Measurements from ENCODE around the gene DVL3.

Gene DVL3

DNA sequence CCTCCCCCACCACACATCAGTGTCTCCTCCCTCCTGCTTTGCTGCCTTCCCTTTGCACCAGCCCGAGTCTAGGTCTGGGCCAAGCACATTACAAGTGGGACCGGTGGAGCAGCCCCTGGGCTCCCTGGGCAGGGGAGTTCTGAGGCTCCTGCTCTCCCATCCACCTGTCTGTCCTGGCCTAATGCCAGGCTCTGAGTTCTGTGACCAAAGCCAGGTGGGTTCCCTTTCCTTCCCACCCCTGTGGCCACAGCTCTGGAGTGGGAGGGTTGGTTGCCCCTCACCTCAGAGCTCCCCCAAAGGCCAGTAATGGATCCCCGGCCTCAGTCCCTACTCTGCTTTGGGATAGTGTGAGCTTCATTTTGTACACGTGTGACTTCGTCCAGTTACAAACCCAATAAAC, 28.5 kb downstream of the DVL3 start:
- TF ChIP-seq, protein P1, sequence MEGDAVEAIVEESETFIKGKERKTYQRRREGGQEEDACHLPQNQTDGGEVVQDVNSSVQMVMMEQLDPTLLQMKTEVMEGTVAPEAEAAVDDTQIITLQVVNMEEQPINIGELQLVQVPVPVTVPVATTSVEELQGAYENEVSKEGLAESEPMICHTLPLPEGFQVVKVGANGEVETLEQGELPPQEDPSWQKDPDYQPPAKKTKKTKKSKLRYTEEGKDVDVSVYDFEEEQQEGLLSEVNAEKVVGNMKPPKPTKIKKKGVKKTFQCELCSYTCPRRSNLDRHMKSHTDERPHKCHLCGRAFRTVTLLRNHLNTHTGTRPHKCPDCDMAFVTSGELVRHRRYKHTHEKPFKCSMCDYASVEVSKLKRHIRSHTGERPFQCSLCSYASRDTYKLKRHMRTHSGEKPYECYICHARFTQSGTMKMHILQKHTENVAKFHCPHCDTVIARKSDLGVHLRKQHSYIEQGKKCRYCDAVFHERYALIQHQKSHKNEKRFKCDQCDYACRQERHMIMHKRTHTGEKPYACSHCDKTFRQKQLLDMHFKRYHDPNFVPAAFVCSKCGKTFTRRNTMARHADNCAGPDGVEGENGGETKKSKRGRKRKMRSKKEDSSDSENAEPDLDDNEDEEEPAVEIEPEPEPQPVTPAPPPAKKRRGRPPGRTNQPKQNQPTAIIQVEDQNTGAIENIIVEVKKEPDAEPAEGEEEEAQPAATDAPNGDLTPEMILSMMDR (IDR thresholded peaks at IDR 0.05; ENCODE audit: borderline replicate concordance, insufficient read depth, low read depth, low read length): no peak
- H3K4me3 ChIP-seq (ENCODE audit: low read depth, low read length): no peak overlapping the region

DNA sequence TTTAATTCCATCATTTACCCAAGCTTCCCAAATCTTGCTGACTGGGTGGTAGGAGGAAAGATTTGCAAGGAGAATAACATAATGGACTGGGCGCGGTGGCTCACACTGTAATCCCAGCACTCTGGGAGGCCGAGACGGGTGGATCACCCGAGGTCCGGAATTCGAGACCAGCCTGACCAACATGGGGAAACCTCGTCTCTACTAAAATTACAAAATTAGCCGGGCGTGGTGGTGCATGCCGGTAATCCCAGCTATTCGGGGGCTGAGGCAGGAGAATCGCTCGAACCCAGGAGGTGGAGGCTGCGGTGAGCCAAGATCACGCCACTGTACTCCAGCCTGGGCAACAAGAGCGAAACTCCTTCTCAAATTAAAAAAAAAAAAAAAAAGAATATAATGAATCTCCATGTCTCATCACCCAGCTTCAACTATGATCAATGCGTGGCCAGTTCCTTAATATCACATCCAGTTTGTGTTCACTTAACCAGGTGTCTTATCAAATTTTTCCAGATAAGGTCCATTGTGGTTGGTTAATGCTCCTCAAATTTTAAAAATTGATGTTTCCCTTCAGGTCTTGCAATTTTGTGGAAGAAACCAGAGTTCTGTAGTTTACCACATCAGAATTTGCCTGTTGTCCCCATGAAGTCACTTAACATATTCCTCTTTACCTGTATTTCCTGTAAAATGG, 29.5 kb downstream of the DVL3 start:
- H3K4me3 ChIP-seq (ENCODE audit: low read depth, low read length): no peak overlapping the region

DNA sequence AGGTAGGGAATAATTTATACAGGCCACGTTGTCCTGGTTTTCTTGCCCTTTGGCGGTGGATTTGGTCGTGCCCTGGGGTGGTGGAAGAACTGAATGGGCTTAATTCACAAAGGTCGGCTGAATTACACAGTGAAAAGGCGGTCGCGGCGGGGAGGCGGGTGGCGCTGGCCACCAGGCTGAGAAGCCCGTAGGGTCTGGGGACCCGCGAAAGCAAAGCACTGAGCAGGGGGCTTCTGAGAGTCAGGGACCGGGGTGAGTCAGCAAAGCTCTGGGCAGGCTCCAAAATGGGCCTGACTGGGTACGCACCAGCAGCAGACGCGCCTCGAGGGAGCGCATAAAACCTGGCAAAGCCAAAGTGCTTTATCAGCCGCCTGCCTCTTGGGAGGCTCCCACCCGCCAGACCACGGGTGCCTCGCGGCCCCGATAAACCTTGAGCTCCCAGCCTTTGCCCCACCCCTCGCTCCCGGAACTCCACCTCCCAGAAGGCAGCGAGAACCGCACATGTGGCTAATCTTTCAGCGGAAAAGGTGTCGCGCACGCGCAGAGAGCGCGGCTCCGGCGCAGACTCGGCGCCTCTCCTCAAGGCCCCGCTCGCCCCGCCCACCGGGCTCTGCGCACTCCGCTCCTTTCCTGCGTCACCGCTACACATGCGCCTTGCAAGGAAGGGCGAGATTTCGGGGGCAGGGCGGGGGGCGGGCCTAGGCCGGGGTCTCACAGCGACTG, 30.4 kb downstream of the DVL3 start:
- TF ChIP-seq, protein P1 (IDR thresholded peaks at IDR 0.05; ENCODE audit: borderline replicate concordance, insufficient read depth, low read depth, low read length): no peak

More for the DNA sequence above, 29.5 kb downstream of the DVL3 start:
- TF ChIP-seq, protein P1 (IDR thresholded peaks at IDR 0.05; ENCODE audit: borderline replicate concordance, insufficient read depth, low read depth, low read length): no peak

DNA sequence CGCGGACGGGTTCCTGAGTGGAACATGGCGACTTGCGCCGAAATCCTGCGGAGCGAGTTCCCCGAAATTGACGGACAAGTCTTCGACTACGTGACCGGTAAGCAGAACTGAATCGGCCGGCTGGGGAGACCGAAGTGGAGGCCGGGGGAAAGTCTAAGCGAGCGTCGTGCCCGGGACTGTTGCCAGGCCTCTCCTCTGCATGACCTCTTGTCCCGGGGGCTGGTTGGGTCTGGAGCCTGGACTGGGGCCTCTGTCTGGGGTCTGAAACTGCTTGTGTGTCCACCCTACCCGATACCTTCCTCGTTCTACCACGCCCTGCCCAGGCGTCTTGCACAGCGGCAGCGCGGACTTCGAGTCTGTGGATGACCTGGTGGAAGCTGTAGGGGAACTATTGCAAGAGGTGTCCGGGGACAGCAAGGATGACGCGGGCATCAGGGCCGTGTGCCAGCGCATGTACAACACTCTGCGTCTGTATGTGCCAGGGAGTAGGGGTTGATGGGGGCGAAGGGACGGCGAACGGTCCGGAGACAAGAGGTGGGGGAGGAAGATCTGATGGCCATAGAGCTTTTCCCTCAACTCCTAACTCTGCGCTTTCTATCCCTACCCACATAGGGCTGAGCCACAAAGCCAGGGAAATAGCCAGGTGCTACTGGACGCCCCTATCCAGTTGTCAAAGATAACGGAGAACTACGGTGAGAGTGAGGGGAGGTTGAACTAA, 31.2 kb downstream of the DVL3 start, which contains the start of gene ABCF3:
Gene ABCF3, plus strand, starts transcription at position 16 of the 718 bp plus-strand sequence. Its CDS starts 9 bp downstream, at position 25.
- TF ChIP-seq, protein P1 (IDR thresholded peaks at IDR 0.05; ENCODE audit: borderline replicate concordance, insufficient read depth, low read depth, low read length): no peak
- H3K4me3 ChIP-seq (ENCODE audit: low read depth, low read length): peak within 1 kb of the TSS; percentile 71

More for the DNA sequence above, 30.4 kb downstream of the DVL3 start:
- H3K4me3 ChIP-seq (ENCODE audit: low read depth, low read length): peak overlapping the region; percentile 71

DNA sequence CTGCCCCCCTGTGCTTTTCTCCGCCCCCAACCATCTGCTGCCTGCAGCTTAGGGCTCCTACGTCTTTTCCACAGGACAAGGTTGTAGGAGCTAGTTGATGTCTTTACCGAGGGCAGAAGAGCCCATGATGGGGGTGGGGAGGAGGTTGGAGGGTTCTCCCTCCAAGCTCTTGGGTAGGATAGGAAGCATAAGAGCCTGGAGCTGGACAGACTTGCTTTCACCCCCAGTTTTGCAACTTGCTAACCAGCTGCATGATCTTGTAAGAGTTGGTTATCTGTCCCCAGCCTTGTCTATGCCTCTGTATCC, 31.7 kb downstream of the DVL3 start:
- TF ChIP-seq, protein P1 (IDR thresholded peaks at IDR 0.05; ENCODE audit: borderline replicate concordance, insufficient read depth, low read depth, low read length): no peak
- H3K4me3 ChIP-seq (ENCODE audit: low read depth, low read length): peak overlapping the region; percentile 71

DNA sequence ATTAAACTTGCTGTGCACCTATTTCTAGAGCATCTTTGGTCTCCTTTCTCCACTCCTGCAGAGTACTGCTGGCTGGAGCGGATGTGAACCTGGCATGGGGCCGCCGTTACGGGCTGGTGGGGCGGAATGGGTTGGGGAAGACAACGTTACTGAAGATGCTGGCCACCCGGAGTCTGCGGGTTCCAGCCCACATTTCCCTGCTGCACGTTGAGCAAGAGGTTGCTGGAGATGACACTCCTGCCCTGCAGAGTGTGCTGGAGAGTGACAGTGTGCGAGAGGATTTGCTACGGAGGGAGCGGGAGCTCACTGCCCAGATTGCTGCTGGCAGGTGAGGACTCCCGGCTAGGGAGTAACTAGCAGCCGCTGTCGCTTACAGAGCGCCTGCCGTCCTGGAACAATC, 32.9 kb downstream of the DVL3 start:
- H3K4me3 ChIP-seq (ENCODE audit: low read depth, low read length): no peak overlapping the region
- TF ChIP-seq, protein P1 (IDR thresholded peaks at IDR 0.05; ENCODE audit: borderline replicate concordance, insufficient read depth, low read depth, low read length): no peak

Measured in GM12875 (cell line).